Amniotic stem cell (primary cell): ENCODE data around the gene HDGFL1.

ENCODE experiments used
- DNase-seq: peaks from one replicate; lab custom pipeline; 2025; lab: John Stamatoyannopoulos, UW

Gene HDGFL1

GRCh38 chr6:22569281-22570184 is at the start of gene HDGFL1:
Gene HDGFL1 (plus strand): TSS chr6:22569566. CDS start chr6:22569576, 10 bp downstream.
- DNase-seq = no peak

DNA sequence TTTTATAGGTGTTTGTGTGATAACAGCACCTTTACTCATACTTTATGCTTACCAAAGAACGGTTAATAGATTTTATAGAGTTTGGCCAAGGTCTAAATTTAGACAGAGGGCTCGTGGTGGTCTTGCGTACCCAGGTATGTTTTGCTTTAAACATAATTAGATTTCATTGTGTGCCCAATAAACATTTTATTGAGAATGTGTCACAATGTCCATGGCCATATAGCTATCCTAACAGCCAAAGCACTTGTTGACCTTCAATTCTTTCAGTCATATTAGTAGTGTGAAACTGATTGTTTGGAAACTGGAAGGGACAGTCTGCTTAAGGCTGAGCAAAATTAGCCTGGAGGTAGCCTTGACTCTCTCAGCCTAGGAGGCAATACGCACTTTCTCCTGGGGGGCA is 48.3 kb upstream of the HDGFL1 start:
- DNase-seq = no peak

DNA sequence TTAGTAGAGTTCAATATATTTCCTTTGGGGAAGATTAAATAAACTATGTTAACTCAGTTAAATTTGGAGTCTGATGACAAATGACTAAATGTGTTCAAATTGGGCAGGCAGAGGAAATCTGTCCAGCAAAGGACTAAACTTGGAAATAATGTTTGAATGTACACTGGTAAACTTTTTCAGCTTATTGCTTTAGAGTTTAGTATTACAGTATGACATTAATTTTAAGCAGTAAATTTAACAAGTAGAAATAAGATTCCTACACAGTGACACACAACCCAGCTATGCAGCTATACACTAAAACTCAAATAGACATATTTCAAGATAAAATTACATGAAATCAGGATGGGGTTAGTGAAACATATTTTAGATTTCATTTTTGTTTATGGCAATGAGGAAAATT is 42.6 kb upstream of the HDGFL1 start:
- no peak for DNase-seq

DNA sequence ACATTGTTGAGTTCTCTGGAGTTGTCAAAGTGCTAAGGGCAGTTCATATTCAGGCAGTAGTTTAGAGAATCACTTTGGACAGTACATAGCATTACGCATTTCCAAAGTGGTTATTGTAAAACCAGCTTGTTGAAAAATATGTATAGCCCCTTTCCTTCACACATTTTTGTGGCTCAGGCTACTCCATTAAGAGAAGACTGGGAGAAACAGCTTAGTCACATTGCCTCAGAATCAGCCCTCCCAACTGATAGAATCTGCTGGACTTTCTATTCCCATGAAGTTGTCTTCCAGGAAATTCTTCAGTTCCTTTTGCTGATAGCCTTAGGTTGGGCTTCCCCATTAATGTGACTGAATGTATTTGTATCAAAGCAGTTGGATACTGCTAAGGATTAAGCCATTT is 39.5 kb upstream of the HDGFL1 start:
- no peak for DNase-seq

DNA sequence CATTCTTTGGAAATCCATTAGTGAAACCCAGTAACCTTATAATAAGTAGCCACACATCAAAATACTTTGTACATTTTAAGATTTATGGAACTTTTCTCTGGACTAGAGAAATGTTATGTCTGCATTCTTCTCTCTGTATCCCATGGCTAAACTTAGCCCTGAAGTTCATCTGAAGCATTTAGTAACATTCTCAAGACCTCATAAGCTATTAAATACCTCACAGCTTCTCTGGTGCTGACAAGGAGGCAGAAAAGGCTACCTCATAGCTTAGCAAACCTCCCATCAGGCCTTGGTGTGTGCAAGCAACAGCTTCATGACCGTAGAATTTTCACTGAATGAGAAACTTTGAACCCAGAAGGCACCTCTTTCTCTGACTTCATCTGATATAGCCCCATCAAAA is 38.9 kb upstream of the HDGFL1 start:
- DNase-seq = no peak

- DNase-seq = no peak
These were observed 33.2 kb upstream of the HDGFL1 start for GRCh38 chr6:22536122-22536521.

DNA sequence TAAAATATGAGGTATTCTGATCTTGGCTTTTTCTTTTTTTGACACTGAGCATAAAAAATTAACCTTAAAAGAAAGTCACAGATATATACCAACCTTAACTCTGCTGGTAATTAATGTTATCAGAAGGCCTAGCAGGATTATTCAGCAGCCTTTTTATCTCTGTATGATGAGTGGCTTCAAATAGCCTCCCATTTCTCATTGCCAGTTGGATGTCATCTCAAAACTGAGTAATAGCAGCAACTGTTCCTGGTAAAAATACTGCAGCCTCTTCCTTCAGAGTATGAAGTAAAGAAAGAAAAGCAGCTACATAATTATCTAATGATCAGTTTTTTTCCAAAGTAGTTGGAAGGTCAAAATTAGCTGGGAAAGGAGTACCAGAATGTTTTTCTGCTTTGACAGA is 24.9 kb upstream of the HDGFL1 start:
- no peak for DNase-seq

DNA sequence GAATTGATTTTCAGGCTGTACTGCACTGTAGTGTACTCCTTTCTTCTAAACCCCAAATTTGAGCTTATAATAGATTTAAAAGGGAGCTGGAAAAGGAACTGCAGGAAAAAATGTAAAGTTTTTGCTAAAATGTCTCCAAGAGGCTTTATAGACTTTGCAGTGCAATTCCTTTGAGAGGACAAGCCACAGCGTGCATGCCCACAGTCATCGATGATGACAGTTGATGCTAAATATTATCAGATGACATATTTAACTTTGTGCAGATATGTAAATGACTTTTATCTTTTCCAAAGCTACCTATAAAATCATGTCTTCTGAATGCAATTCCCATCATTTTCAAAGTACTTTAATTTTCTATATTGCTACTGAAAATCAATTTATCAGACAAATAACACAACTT is 24.3 kb upstream of the HDGFL1 start:
- no peak for DNase-seq

GRCh38 chr6:22546236-22546635 is 23.1 kb upstream of the HDGFL1 start:
- no peak for DNase-seq

- DNase-seq = no peak
These were observed 18.2 kb upstream of the HDGFL1 start for GRCh38 chr6:22550971-22551670.

GRCh38 chr6:22556266-22556665 is 13.1 kb upstream of the HDGFL1 start:
- no peak for DNase-seq

GRCh38 chr6:22557007-22557406 is 12.4 kb upstream of the HDGFL1 start:
- DNase-seq = no peak

DNA sequence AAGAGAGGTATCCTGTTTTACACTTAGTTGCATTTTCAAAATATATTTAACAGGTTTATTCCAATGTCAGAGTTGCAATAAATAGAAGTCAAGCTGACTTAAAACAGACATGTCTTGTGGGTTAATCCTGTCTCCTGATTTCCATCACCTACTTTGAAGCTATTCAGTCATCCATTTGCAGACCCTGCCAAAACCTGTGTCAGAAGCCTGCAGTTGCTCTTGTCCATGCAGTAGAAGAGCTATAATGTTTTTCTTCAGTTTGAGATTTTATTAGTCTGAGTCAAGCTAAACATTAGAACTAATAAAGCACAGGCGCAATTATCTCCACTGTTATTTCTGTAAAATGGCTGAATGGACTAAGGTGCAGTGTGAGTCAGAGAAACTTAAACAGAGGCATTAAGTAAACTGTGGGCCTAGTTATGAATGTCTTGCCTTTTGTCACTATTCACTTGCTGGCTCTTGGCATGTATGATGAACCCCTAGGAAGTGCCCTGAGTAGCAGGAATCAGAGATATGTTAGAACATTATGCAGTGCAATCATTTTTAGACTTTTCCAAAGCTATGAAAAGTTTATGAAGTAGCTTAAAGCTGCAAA is 11.0 kb upstream of the HDGFL1 start:
- no peak for DNase-seq

DNA sequence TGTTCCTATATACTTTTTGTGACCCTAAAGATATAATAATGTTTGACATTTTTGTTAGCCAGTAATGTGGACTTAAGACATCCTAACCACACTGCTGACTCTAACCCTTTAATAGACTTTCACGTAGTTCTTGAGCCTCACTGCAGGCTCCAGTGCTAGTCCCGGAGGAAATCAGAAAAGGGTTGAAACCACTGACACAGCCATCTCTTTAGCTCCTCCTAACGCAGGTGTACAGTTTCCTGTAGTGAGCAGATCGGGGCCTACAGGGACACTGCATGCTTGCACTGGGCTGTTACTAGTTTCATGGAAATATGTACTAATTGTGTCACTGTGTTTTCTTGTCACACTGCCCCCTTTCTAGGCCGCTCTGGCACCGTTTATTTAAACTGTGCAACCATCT is 512 bp upstream of the HDGFL1 start:
- DNase-seq = no peak

DNA sequence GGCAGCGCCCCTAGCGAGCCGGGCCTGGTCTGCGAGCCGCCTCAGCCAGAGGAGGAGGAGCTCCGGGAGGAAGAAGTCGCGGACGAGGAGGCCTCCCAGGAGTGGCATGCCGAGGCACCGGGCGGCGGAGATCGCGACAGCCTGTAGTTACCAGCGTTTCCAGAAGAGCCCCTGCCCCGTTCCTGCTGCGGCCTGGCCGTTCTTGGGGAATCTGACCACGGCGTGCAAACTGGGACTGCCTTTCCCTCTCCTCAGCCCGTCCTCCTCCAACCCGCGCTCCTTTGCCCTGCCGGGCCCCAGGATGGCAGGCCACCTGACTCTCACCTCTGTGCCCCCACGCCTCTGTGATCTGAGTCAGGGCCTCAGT is 802 bp downstream of the HDGFL1 start:
- DNase-seq = no peak

GRCh38 chr6:22575190-22575589 is 5.8 kb downstream of the HDGFL1 start:
- DNase-seq = no peak

DNA sequence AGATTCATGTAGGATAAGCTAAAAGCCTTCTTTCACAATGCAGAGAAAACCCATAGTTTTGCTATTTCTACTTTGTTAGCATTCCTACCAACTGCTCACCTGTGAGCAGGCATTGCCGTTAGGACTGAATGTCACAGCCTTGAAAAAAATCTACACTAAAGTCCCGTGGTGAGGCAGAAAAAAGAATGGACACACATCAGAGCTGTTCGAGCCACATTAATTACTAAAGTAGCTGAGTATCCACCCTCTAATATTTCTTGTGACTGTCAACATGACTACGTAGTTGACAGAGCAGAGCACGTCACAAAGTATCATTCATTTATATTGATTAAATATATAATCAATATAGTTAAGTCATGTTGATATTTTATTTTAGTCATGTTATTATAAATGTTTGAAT is 10.1 kb downstream of the HDGFL1 start:
- no peak for DNase-seq

GRCh38 chr6:22580337-22580736 is 11.0 kb downstream of the HDGFL1 start:
- no peak for DNase-seq

GRCh38 chr6:22582417-22583205 is 13.2 kb downstream of the HDGFL1 start:
- no peak for DNase-seq

DNA sequence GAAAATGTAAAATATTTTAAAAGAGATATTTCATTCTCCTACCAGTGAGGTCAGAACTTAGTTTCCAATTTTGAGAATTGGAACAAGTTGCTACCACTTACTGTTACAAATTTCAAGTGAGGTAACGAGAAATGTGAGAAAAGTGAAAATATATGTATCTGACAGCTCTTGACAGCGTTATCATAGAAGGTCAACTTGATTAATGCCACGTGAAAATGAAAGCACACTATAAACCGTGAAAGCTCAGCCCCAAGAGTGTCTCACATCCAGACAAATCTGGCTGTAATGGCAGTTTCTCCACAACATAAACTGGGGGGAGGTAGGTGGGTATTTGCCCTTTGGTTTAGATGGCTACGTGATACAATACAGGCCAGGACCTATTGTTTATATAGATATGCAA is 13.9 kb downstream of the HDGFL1 start:
- DNase-seq = no peak

DNA sequence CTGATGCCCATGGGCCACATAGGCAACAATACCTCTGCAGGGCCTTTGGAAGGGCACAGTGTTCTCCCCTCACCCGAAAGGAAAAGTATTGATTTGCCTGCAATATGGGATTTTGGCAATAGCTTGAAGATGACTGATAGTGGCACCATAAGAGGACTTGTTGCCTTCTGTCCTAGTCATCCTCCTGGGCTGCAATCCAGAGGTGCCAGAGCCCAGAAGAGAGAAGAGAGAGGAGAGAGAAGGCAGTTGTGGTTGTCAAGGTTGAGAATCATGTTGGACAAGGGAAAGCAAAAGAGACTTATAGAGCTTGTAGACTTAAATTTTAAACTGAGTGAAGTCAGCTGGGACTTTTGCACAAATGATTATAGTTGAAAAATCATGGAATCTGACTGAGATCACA is 14.6 kb downstream of the HDGFL1 start:
- DNase-seq = no peak

DNA sequence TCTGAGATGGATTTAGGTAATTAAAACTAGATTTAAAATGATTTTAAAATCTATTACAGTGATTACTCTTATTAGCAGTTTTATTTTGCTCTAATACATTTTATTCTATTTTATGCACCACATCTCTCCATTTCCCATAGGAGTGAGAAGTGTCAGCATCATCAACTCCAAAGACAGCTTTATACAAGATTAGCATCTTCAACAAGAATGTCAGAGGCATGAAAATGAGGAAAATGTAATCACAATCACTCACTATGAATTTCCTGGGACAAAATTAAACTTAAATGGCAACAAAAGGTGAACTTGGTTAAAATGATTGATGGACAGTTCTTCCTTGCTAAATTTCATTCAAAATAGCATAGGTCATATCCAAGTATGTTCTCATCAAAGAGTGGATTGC is 19.8 kb downstream of the HDGFL1 start:
- DNase-seq = no peak
